DOHH2 (cell line): Measurements from ENCODE around the gene AP4M1.

Experiments
- H3F3A ChIP-seq: fragments of 200-600 bp; sonication (generic), shearing (Covaris generic); 2 replicates; pipeline ENCODE4 v1.6.0; 2016; ENCODE audit warnings: antibody characterized with exemption, mild to moderate bottlenecking; ENCODE audit not compliant: control insufficient read depth, insufficient read depth
- H3K27ac ChIP-seq: fragments of 200-600 bp; sonication (generic); 2 replicates; pipeline ENCODE4 v1.5.1; 2014; ENCODE audit warnings: low read depth, mild to moderate bottlenecking, low read length, moderate library complexity
- H3K27me3 ChIP-seq: fragments of 200-600 bp; sonication (generic); 2 replicates; pipeline ENCODE4 v1.6.1; 2014; ENCODE audit warnings: mild to moderate bottlenecking, low read length, mixed read lengths; ENCODE audit not compliant: control insufficient read depth
- H3K36me3 ChIP-seq: fragments of 200-600 bp; sonication (generic); 2 replicates; pipeline ENCODE4 v1.6.1; 2014; ENCODE audit warnings: mild to moderate bottlenecking, low read length, moderate library complexity, mixed read lengths; ENCODE audit not compliant: control insufficient read depth
- H3K4me1 ChIP-seq: fragments of 200-600 bp; sonication (generic); 2 replicates; pipeline ENCODE4 v1.6.1; 2014; ENCODE audit warnings: mild to moderate bottlenecking, low read length, mixed read lengths; ENCODE audit not compliant: control insufficient read depth
- H3K4me2 ChIP-seq: fragments of 200-600 bp; sonication (generic); 2 replicates; pipeline ENCODE4 v1.6.0; 2014; ENCODE audit warnings: mild to moderate bottlenecking, low read length, moderate library complexity
- H3K4me3 ChIP-seq: fragments of 200-600 bp; sonication (generic); 2 replicates; pipeline ENCODE4 v1.5.1; 2014; ENCODE audit warnings: mild to moderate bottlenecking, low read length, mixed read lengths
- H3K79me2 ChIP-seq: fragments of 200-600 bp; sonication (generic); 2 replicates; pipeline ENCODE4 v1.6.1; 2014; ENCODE audit warnings: mild to moderate bottlenecking, low read length, mixed read lengths; ENCODE audit not compliant: control insufficient read depth
- H3K9me2 ChIP-seq: fragments of 200-600 bp; sonication (generic); replicated peaks from 2 replicates; pipeline ENCODE4 v1.6.1; 2014; ENCODE audit warnings: mild to moderate bottlenecking, low read length, mixed read lengths; ENCODE audit not compliant: control insufficient read depth
- H3K9me3 ChIP-seq: fragments of 200-600 bp; sonication (generic); 2 replicates; pipeline ENCODE4 v1.6.1; 2014; ENCODE audit warnings: antibody characterized with exemption, low read length, mixed read lengths; ENCODE audit not compliant: control insufficient read depth, insufficient read depth
- H4K20me1 ChIP-seq: fragments of 200-600 bp; sonication (generic); 2 replicates; pipeline ENCODE4 v1.6.0; 2014; ENCODE audit warnings: low read depth, mild to moderate bottlenecking, antibody characterized with exemption, low read length, moderate library complexity; ENCODE audit not compliant: control insufficient read depth, insufficient read depth
- EZH2phosphoT487 ChIP-seq: fragments of 200-600 bp; sonication (generic); IDR thresholded peaks from 2 replicates; pipeline ENCODE4 v1.6.1; 2017; ENCODE audit warnings: borderline replicate concordance, mild to moderate bottlenecking, antibody characterized with exemption, low read length, moderate library complexity, mixed read lengths
- TF ChIP-seq, protein P1 (sequence below): fragments of 200-600 bp; sonication (generic); IDR thresholded peaks from one replicate; pipeline ENCODE4 v1.5.1; 2014; ENCODE audit warnings: antibody characterized with exemption, mild to moderate bottlenecking, low read depth, low read length; ENCODE audit not compliant: poor library complexity, severe bottlenecking

The AP4M1 gene

GRCh38 chr7:100074841-100075240 lies 26.6 kb upstream of the AP4M1 start:
- peaks cover 2% of the 10 kb centered on the region; the same call in 1 of the 2 replicates for H3F3A ChIP-seq
- H3K9me2 ChIP-seq, result no peaks in the 10 kb centered on the region
- H3K27ac ChIP-seq, result no peak overlapping the region
- peaks cover 22% of the 10 kb centered on the region for H3K79me2 ChIP-seq
- no peak overlapping the region for H3K4me2 ChIP-seq
- H3K27me3 ChIP-seq, result no peaks in the 10 kb centered on the region
- H3K4me3 ChIP-seq, result no peak overlapping the region
- no peaks in the 10 kb centered on the region for H3K4me1 ChIP-seq
- no peak for TF ChIP-seq EZH2phosphoT487
- TF ChIP-seq, protein P1, sequence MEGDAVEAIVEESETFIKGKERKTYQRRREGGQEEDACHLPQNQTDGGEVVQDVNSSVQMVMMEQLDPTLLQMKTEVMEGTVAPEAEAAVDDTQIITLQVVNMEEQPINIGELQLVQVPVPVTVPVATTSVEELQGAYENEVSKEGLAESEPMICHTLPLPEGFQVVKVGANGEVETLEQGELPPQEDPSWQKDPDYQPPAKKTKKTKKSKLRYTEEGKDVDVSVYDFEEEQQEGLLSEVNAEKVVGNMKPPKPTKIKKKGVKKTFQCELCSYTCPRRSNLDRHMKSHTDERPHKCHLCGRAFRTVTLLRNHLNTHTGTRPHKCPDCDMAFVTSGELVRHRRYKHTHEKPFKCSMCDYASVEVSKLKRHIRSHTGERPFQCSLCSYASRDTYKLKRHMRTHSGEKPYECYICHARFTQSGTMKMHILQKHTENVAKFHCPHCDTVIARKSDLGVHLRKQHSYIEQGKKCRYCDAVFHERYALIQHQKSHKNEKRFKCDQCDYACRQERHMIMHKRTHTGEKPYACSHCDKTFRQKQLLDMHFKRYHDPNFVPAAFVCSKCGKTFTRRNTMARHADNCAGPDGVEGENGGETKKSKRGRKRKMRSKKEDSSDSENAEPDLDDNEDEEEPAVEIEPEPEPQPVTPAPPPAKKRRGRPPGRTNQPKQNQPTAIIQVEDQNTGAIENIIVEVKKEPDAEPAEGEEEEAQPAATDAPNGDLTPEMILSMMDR, result no peak
- peaks cover 9% of the 10 kb centered on the region; the same call in 1 of the 2 replicates for H4K20me1 ChIP-seq
- H3K36me3 ChIP-seq, result peaks cover 87% of the 10 kb centered on the region
- peaks cover 28% of the 10 kb centered on the region for H3K9me3 ChIP-seq

DNA sequence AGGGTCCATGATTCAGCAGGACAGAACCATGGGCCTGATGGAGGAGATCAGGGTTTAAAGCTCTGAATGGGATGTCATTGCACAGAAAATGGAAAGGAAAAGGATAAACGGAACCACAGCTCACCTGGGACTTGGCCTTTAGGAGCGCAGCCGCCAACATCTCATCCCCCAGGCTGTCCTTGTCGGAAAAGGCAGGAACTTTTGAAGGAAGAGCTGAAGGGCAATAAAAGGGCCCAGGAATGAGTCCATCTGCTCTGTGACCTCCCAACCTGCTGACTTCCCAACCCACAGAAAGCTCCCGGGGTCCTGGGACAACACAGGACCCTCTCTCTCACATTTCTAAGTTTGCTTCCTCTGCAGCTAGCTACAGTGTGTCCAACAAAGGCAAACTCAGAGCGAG lies 26.0 kb upstream of the AP4M1 start:
- Histone ChIP-seq H3K27ac (no peak overlapping the region), H3K9me2 (no peaks in the 10 kb centered on the region), H3K79me2 (peaks cover 27% of the 10 kb centered on the region), H3K9me3 (peaks cover 26% of the 10 kb centered on the region), H3K36me3 (peaks cover 81% of the 10 kb centered on the region), H3K4me2 (no peak overlapping the region), H3F3A (peaks cover 2% of the 10 kb centered on the region; the same call in 1 of the 2 replicates), H3K27me3 (no peaks in the 10 kb centered on the region), H3K4me3 (no peak overlapping the region), H4K20me1 (peaks cover 11% of the 10 kb centered on the region; the same call in 1 of the 2 replicates), H3K4me1 (peaks cover 5% of the 10 kb centered on the region; the same call in 1 of the 2 replicates)
- no peak for TF ChIP-seq EZH2phosphoT487
- TF ChIP-seq, protein P1, result no peak

DNA sequence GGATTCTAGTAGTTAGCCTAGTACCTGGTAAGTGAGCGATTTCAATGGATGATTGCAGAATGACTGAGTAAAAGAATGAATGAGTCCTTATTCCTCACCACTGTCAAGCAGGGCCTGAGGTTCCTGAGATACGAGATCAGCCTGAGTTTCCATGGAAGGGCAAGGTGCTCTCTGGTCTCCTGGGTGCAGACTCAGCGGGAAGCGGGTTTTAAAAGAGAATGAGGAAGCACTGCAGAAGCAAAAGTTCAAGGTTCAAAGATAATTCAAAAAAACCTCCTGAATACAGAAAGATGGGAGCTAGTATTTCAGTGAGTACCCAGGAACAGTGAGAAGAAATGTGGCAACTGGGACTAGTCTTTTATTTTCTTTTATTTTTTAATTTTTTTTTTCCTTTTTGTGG lies 24.2 kb upstream of the AP4M1 start:
- peaks cover 39% of the 10 kb centered on the region for H3K79me2 ChIP-seq
- H3K36me3 ChIP-seq, result peaks cover 63% of the 10 kb centered on the region
- H3K4me3 ChIP-seq, result no peak overlapping the region
- no peak overlapping the region for H3K27ac ChIP-seq
- H3K27me3 ChIP-seq, result no peaks in the 10 kb centered on the region
- H3F3A ChIP-seq, result peaks cover 2% of the 10 kb centered on the region; the same call in 1 of the 2 replicates
- no peak overlapping the region for H3K4me2 ChIP-seq
- H3K4me1 ChIP-seq, result peaks cover 13% of the 10 kb centered on the region
- peaks cover 11% of the 10 kb centered on the region; the same call in 1 of the 2 replicates for H4K20me1 ChIP-seq
- no peak for TF ChIP-seq EZH2phosphoT487
- TF ChIP-seq, protein P1, result no peak
- peaks cover 8% of the 10 kb centered on the region for H3K9me3 ChIP-seq
- no peaks in the 10 kb centered on the region for H3K9me2 ChIP-seq
